ENCODE measurements around the gene CTNNA3.
"Not testable (repeated sequence)": the region's sequence is repeated elsewhere in the genome, so short reads cannot be mapped to it uniquely, and the experiment has no call there.

The CTNNA3 gene

GRCh38 chr10:66350622-66351399 is 1345.2 kb downstream of the CTNNA3 start:
- no peak for DNase-seq

GRCh38 chr10:66349726-66350125 is 1346.3 kb downstream of the CTNNA3 start:
- no peak for DNase-seq

- no peak for DNase-seq
Observed at GRCh38 chr10:66349076-66349475, 1346.9 kb downstream of the CTNNA3 start.

GRCh38 chr10:66337211-66337610 is 1358.8 kb downstream of the CTNNA3 start:
- no peak for DNase-seq

GRCh38 chr10:66336791-66337190 is 1359.2 kb downstream of the CTNNA3 start:
- no peak for DNase-seq

GRCh38 chr10:66335753-66336152 is 1360.2 kb downstream of the CTNNA3 start:
- not testable (repeated sequence) for DNase-seq

GRCh38 chr10:66329147-66329546 is 1366.8 kb downstream of the CTNNA3 start:
- no peak for DNase-seq

- DNase-seq: no peak
Observed at GRCh38 chr10:66326876-66327275, 1369.1 kb downstream of the CTNNA3 start.

GRCh38 chr10:66322777-66323176 is 1373.2 kb downstream of the CTNNA3 start:
- DNase-seq: no peak

- DNase-seq: no peak
Observed at GRCh38 chr10:66321723-66322665, 1374.0 kb downstream of the CTNNA3 start.

- no peak for DNase-seq
Observed at GRCh38 chr10:66318761-66319160, 1377.2 kb downstream of the CTNNA3 start.

GRCh38 chr10:66307826-66308225 is 1388.2 kb downstream of the CTNNA3 start:
- no peak for DNase-seq

GRCh38 chr10:66301078-66301477 is 1394.9 kb downstream of the CTNNA3 start:
- DNase-seq: no peak

GRCh38 chr10:66295602-66296001 is 1400.4 kb downstream of the CTNNA3 start:
- no peak for DNase-seq

- DNase-seq: no peak
Observed at GRCh38 chr10:66294538-66294937, 1401.5 kb downstream of the CTNNA3 start.

GRCh38 chr10:66292922-66293321 is 1403.1 kb downstream of the CTNNA3 start:
- DNase-seq: no peak

- no peak for DNase-seq
Observed at GRCh38 chr10:66292456-66292855, 1403.5 kb downstream of the CTNNA3 start.

- no peak for DNase-seq
Observed at GRCh38 chr10:66291133-66291532, 1404.9 kb downstream of the CTNNA3 start.

GRCh38 chr10:66284621-66285020 is 1411.4 kb downstream of the CTNNA3 start:
- DNase-seq: no peak

GRCh38 chr10:66283874-66284464 is 1412.0 kb downstream of the CTNNA3 start:
- DNase-seq: no peak

GRCh38 chr10:66283064-66283463 is 1412.9 kb downstream of the CTNNA3 start:
- no peak for DNase-seq

- no peak for DNase-seq
Observed at GRCh38 chr10:66281327-66281726, 1414.7 kb downstream of the CTNNA3 start.

- DNase-seq: no peak
Observed at GRCh38 chr10:66277481-66277880, 1418.5 kb downstream of the CTNNA3 start.
